Naive thymus-derived CD4-positive, alpha-beta T cell (primary cell): ENCODE measurements around the gene CHFR. TPM values are rescaled to one million over a fixed set of nuclear protein-coding genes. Genes with fewer than 3 reads are reported as not detected.

Source experiments
- ATAC-seq: fragments of 150-1000 bp; cut with Tn5 transposase; 2 replicates; pipeline ENCODE4 v1.10.0; 2021; ENCODE audit warnings: mild to moderate bottlenecking, moderate library complexity
- CTCF ChIA-PET: fragments of 350-600 bp; sonication (Branson Sonifier 250); formaldehyde crosslinking; loops from one replicate; lab custom pipeline; 2021; ENCODE audit warnings: antibody characterized with exemption; lab: Charles Lee
- POLR2A ChIA-PET: fragments of 350-600 bp; sonication (Branson Sonifier 250); formaldehyde crosslinking; loops from one replicate; lab custom pipeline; 2021; ENCODE audit warnings: antibody characterized with exemption, inconsistent platforms; lab: Charles Lee
- DNase-seq, 9 donors: peaks; one replicate each; pipeline versions ENCODE4 v3.0.0 to v3.0.0-alpha.2; 2020 to 2022; ENCODE audit warnings: mixed read lengths in 1 of 9
- H3K27ac ChIP-seq: one replicate; pipeline ENCODE4 v1.7.0; 2013; ENCODE audit warnings: mild to moderate bottlenecking, low read depth, low read length, moderate library complexity
- H3K27me3 ChIP-seq, 2 donors: one replicate each; pipeline ENCODE4 v1.7.0; 2013; ENCODE audit warnings: low read length in 2 of 2, mild to moderate bottlenecking in 2 of 2, moderate library complexity in 2 of 2; ENCODE audit not compliant: control insufficient read depth in 2 of 2, insufficient read depth in 2 of 2
- H3K36me3 ChIP-seq, 3 experiments: 1 replicate in 2 of 3; 2 replicates in 1 of 3; pipeline ENCODE4 v1.7.0; 2013; ENCODE audit warnings: low read length in 3 of 3, mild to moderate bottlenecking in 3 of 3, moderate library complexity in 1 of 3; ENCODE audit not compliant: insufficient read depth in 3 of 3, control insufficient read depth in 2 of 3
- H3K4me1 ChIP-seq, 2 donors: one replicate each; pipeline ENCODE4 v1.7.0; 2013; ENCODE audit warnings: low read length in 2 of 2, mild to moderate bottlenecking in 2 of 2, moderate library complexity in 1 of 2; ENCODE audit not compliant: control insufficient read depth in 2 of 2, insufficient read depth in 2 of 2
- H3K4me3 ChIP-seq: 2 replicates; pipeline ENCODE4 v1.7.0; 2013; ENCODE audit warnings: mild to moderate bottlenecking, low read length
- H3K9me3 ChIP-seq, 3 experiments: 1 replicate in 2 of 3; 2 replicates in 1 of 3; pipeline ENCODE4 v1.7.0; 2013; ENCODE audit warnings: low read length in 3 of 3; ENCODE audit not compliant: control insufficient read depth in 2 of 3
- H3K27ac Mint-ChIP-seq, 9 donors: one replicate each; pipeline ENCODE4 v1.8.0; 2020 to 2022; ENCODE audit warnings: mixed read lengths in 9 of 9, mild to moderate bottlenecking in 8 of 9, moderate library complexity in 5 of 9, inconsistent platforms in 2 of 9
- H3K27me3 Mint-ChIP-seq, 5 donors: one replicate each; pipeline ENCODE4 v1.8.0; 2021 to 2022; ENCODE audit warnings: mixed read lengths in 5 of 5, mild to moderate bottlenecking in 1 of 5
- H3K36me3 Mint-ChIP-seq, 5 donors: one replicate each; pipeline ENCODE4 v1.8.0; 2020 to 2022; ENCODE audit warnings: mixed read lengths in 5 of 5, mild to moderate bottlenecking in 3 of 5, inconsistent platforms in 1 of 5
- H3K4me1 Mint-ChIP-seq, 7 donors: one replicate each; pipeline ENCODE4 v1.8.0; 2020 to 2022; ENCODE audit warnings: mixed read lengths in 7 of 7, mild to moderate bottlenecking in 3 of 7, inconsistent platforms in 1 of 7
- H3K4me3 Mint-ChIP-seq, 10 donors: one replicate each; pipeline ENCODE4 v1.8.0; 2020 to 2022; ENCODE audit warnings: mild to moderate bottlenecking in 10 of 10, mixed read lengths in 10 of 10, moderate library complexity in 6 of 10, inconsistent platforms in 2 of 10
- H3K9me3 Mint-ChIP-seq, 11 donors: one replicate each; pipeline ENCODE4 v1.8.0; 2020 to 2022; ENCODE audit warnings: mixed read lengths in 11 of 11, mild to moderate bottlenecking in 4 of 11, inconsistent platforms in 1 of 11, moderate library complexity in 1 of 11
- intact Hi-C, 2 donors: fragments of 100-400 bp; cut with micrococcal nuclease; formaldehyde crosslinking; loops; one replicate each; pipeline ENCODE4 v1.15.1; 2023
- polyA plus RNA-seq, 2 donors: library from polyadenylated mRNA; unstranded; fragments of 300-500 nt; fragmentation: Illumina TruSeq; gene quantifications; one replicate each; pipeline ENCODE4 v1.2.3, GENCODE V29; 2021
- total RNA-seq, 6 experiments: library from RNA in 5 of 6; stranded (reverse) in 5 of 6; gene quantifications; 1 replicate in 5 of 6; 2 replicates in 1 of 6; pipeline ENCODE4 v1.2.3 and lab custom pipeline; 2021 to 2026

CHFR gene
- total and polyA plus RNA-seq, 7 experiments from 2014 or later, result 25.2 to 97.8 (median 67.3) TPM

GRCh38 chr12:132873724-132874123 lies 13.7 kb downstream of the CHFR start:
- Histone ChIP-seq H3K36me3 (peaks cover 0 to 73% (median 24%) of the 10 kb centered on the region in 3 experiments), H3K4me1 (peaks cover 4 to 19% of the 10 kb centered on the region in 2 donors), H3K27me3 (no peaks in the 10 kb centered on the region), H3K4me3 (no peak overlapping the region), H3K9me3 (no peaks in the 10 kb centered on the region), H3K27ac (peak overlapping the region; percentile 62)
- H3K4me3 Mint-ChIP-seq, result peak overlapping the region in 8 of 10 donors; percentile 40 to 75 (median 64)
- ATAC-seq, result no peak
- peaks cover 3 to 45% (median 29%) of the 10 kb centered on the region in 5 donors for H3K36me3 Mint-ChIP-seq
- POLR2A ChIA-PET, result interaction anchor here (1.5 to 2.9 kb wide), 3 partner anchors 13 to 44 kb away, joined by 4 to 25 read pairs (median 8); partner anchors contain the start of genes CHFR and GOLGA3
- intact Hi-C loops, result loop anchor here (2.0 kb wide), 1 partner anchor 13 kb away; the partner anchor contains the start of gene CHFR (in 2 of the 2)
- peak overlapping the region; percentile 69 to 93 (median 86) for H3K27ac Mint-ChIP-seq
- no peaks in the 10 kb centered on the region for H3K9me3 Mint-ChIP-seq
- DNase-seq, result no peak
- H3K4me1 Mint-ChIP-seq, result peaks cover 8 to 37% (median 25%) of the 10 kb centered on the region in 7 donors
- CTCF ChIA-PET, result interaction anchor here (1.0 kb wide), 1 partner anchor 14 kb away, joined by 3 read pairs; the partner anchor contains the start of gene CHFR
- no peaks in the 10 kb centered on the region for H3K27me3 Mint-ChIP-seq

- no peaks in the 10 kb centered on the region for H3K27me3 ChIP-seq
- peaks cover 0 to 70% (median 24%) of the 10 kb centered on the region in 3 experiments for H3K36me3 ChIP-seq
- Mint-ChIP-seq H3K9me3 (no peaks in the 10 kb centered on the region), H3K27ac (peak overlapping the region; percentile 81 to 96 (median 89)), H3K27me3 (no peaks in the 10 kb centered on the region), H3K4me1 (peaks cover 10 to 38% (median 27%) of the 10 kb centered on the region in 7 donors), H3K36me3 (peaks cover 3 to 46% (median 29%) of the 10 kb centered on the region in 5 donors), H3K4me3 (peak overlapping the region in 9 of 10 donors; percentile 45 to 81 (median 74))
- peaks cover 4 to 21% of the 10 kb centered on the region in 2 donors for H3K4me1 ChIP-seq
- peak in 6 of 9 donors; percentile 30 to 54 (median 48) for DNase-seq
- no peaks in the 10 kb centered on the region for H3K9me3 ChIP-seq
- peak overlapping the region; percentile 62 for H3K27ac ChIP-seq
- ChIA-PET CTCF (interaction anchor here (0.5 to 1.7 kb wide), 3 partner anchors 31 to 101 kb away, joined by 4 to 6 read pairs (median 4); no protein-coding TSS in a partner anchor), POLR2A (interaction anchor here (1.5 to 2.9 kb wide), 4 partner anchors 14 to 44 kb away, joined by 4 to 25 read pairs (median 6); partner anchors contain the start of genes CHFR and GOLGA3)
- no peak overlapping the region for H3K4me3 ChIP-seq
- ATAC-seq, result peak; percentile 64
- intact Hi-C loops, result loop anchor here (2.0 kb wide), 1 partner anchor 14 kb away; the partner anchor contains the start of gene CHFR (in 2 of the 2)
These were observed 14.4 kb downstream of the CHFR start for GRCh38 chr12:132872975-132873421.

- ChIA-PET CTCF (interaction anchor here (0.5 to 1.7 kb wide), 3 partner anchors 30 to 101 kb away, joined by 4 to 6 read pairs (median 4); no protein-coding TSS in a partner anchor), POLR2A (interaction anchor here (1.2 to 2.9 kb wide), 5 partner anchors 11 to 43 kb away, joined by 3 to 25 read pairs (median 4); partner anchors contain the start of genes CHFR and GOLGA3)
- Mint-ChIP-seq H3K36me3 (peaks cover 3 to 45% (median 32%) of the 10 kb centered on the region in 5 donors), H3K27ac (peak overlapping the region; percentile 81 to 96 (median 89)), H3K27me3 (no peaks in the 10 kb centered on the region), H3K9me3 (no peaks in the 10 kb centered on the region), H3K4me3 (peak overlapping the region in 9 of 10 donors; percentile 45 to 81 (median 74)), H3K4me1 (peaks cover 12 to 42% (median 32%) of the 10 kb centered on the region in 7 donors)
- peaks cover 0 to 65% (median 20%) of the 10 kb centered on the region in 3 experiments for H3K36me3 ChIP-seq
- peak overlapping the region; percentile 62 for H3K27ac ChIP-seq
- H3K9me3 ChIP-seq, result no peaks in the 10 kb centered on the region
- ATAC-seq (peak; percentile 14), DNase-seq (peak in 3 of 9 donors; percentile 16 to 27 (median 23))
- intact Hi-C loops, result loop anchor here (2.0 kb wide), 1 partner anchor 15 kb away; the partner anchor contains the start of gene CHFR (in 2 of the 2)
- H3K4me3 ChIP-seq, result no peak overlapping the region
- H3K4me1 ChIP-seq, result peaks cover 4 to 28% of the 10 kb centered on the region in 2 donors
- H3K27me3 ChIP-seq, result no peaks in the 10 kb centered on the region
These were observed 15.1 kb downstream of the CHFR start for GRCh38 chr12:132872073-132872855.

- H3K4me1 Mint-ChIP-seq, result peaks cover 18 to 63% (median 44%) of the 10 kb centered on the region in 7 donors
- H3K9me3 ChIP-seq, result no peaks in the 10 kb centered on the region
- peak overlapping the region in 4 of 9 donors; percentile 17 to 75 (median 64) for H3K27ac Mint-ChIP-seq
- POLR2A ChIA-PET, result interaction anchor here (0.7 kb wide), 1 partner anchor 48 kb away, joined by 5 read pairs; no protein-coding TSS in a partner anchor
- H3K36me3 Mint-ChIP-seq, result peaks cover 3 to 43% (median 32%) of the 10 kb centered on the region in 5 donors
- H3K4me3 ChIP-seq, result no peak overlapping the region
- CTCF ChIA-PET, result no interaction called here
- ATAC-seq, result no peak
- H3K27ac ChIP-seq, result no peak overlapping the region
- no peaks in the 10 kb centered on the region for H3K27me3 ChIP-seq
- peaks cover 0 to 38% (median 17%) of the 10 kb centered on the region in 3 experiments for H3K36me3 ChIP-seq
- intact Hi-C loops, result no loop called here
- H3K27me3 Mint-ChIP-seq, result no peaks in the 10 kb centered on the region
- no peak overlapping the region for H3K4me3 Mint-ChIP-seq
- H3K4me1 ChIP-seq, result peaks cover 4 to 44% of the 10 kb centered on the region in 2 donors
- H3K9me3 Mint-ChIP-seq, result no peaks in the 10 kb centered on the region
- no peak for DNase-seq
These were observed 17.9 kb downstream of the CHFR start for GRCh38 chr12:132869551-132869950.

- H3K36me3 Mint-ChIP-seq, result peaks cover 0 to 38% (median 24%) of the 10 kb centered on the region in 5 donors
- no peaks in the 10 kb centered on the region for H3K9me3 Mint-ChIP-seq
- H3K4me1 ChIP-seq, result peaks cover 0 to 25% of the 10 kb centered on the region in 2 donors
- H3K9me3 ChIP-seq, result no peaks in the 10 kb centered on the region
- intact Hi-C loops, result loop anchor here in 1 of 2 donors (2.0 kb wide), 1 partner anchor 38 kb away; no protein-coding TSS in a partner anchor
- H3K4me3 Mint-ChIP-seq, result peak overlapping the region in 7 of 10 donors; percentile 48 to 85 (median 77)
- ChIA-PET POLR2A (interaction anchor here (0.8 to 2.5 kb wide), 6 partner anchors 13 to 104 kb away, joined by 3 to 10 read pairs (median 4); partner anchors contain the start of gene GOLGA3), CTCF (no interaction called here)
- H3K27ac Mint-ChIP-seq, result peak overlapping the region; percentile 81 to 99 (median 95)
- H3K27me3 Mint-ChIP-seq, result no peaks in the 10 kb centered on the region
- no peaks in the 10 kb centered on the region for H3K27me3 ChIP-seq
- ATAC-seq, result no peak
- peak overlapping the region; percentile 71 for H3K27ac ChIP-seq
- H3K4me3 ChIP-seq, result no peak overlapping the region
- DNase-seq, result no peak
- H3K36me3 ChIP-seq, result peaks cover 0 to 27% (median 4%) of the 10 kb centered on the region in 3 experiments
- H3K4me1 Mint-ChIP-seq, result peaks cover 10 to 39% (median 23%) of the 10 kb centered on the region in 7 donors
These were observed 21.1 kb downstream of the CHFR start for GRCh38 chr12:132866251-132866828.
